Osteoblast (primary cell): ENCODE data around the gene TMEM45A. TPM values are rescaled to one million over a fixed set of nuclear protein-coding genes. Genes with fewer than 3 reads are reported as not detected.

ENCODE experiments used
- DNase-seq: peaks from one replicate; pipeline ENCODE4 v3.0.0; 2011; ENCODE audit warnings: low spot score, mixed read lengths; ENCODE audit not compliant: insufficient read length; ENCODE audit errors: missing footprints
- H2AFZ ChIP-seq: 2 replicates; pipeline ENCODE4 v1.6.0; 2011; ENCODE audit warnings: mild to moderate bottlenecking, low read length
- H3K27ac ChIP-seq: 2 replicates; pipeline ENCODE4 v1.5.1; 2011; ENCODE audit warnings: mild to moderate bottlenecking, low read depth, low read length, moderate library complexity
- H3K27me3 ChIP-seq: 2 replicates; pipeline ENCODE4 v1.6.0; 2012; ENCODE audit warnings: mild to moderate bottlenecking, control low read depth, inconsistent platforms, low read length, moderate library complexity; ENCODE audit not compliant: insufficient read depth
- H3K36me3 ChIP-seq: 2 replicates; pipeline ENCODE4 v1.5.1; 2011; ENCODE audit warnings: mild to moderate bottlenecking, low read length, control low read depth, moderate library complexity; ENCODE audit not compliant: insufficient read depth
- H3K4me1 ChIP-seq: 2 replicates; pipeline ENCODE4 v1.5.1; 2011; ENCODE audit warnings: mild to moderate bottlenecking, low read length, control low read depth, moderate library complexity; ENCODE audit not compliant: insufficient read depth
- H3K4me2 ChIP-seq: 2 replicates; pipeline ENCODE4 v1.6.0; 2011; ENCODE audit warnings: mild to moderate bottlenecking, low read length; ENCODE audit not compliant: insufficient read depth
- H3K4me3 ChIP-seq: fragments of 200-600 bp; sonication (generic); 3 replicates; pipeline ENCODE4 v1.5.1; 2012; ENCODE audit warnings: mild to moderate bottlenecking, low read length, inconsistent platforms; ENCODE audit not compliant: insufficient read depth
- H3K79me2 ChIP-seq: 2 replicates; pipeline ENCODE4 v1.6.0; 2012; ENCODE audit warnings: mild to moderate bottlenecking, low read length, control low read depth, inconsistent platforms; ENCODE audit not compliant: insufficient read depth
- H3K9me3 ChIP-seq: 2 replicates; pipeline ENCODE4 v1.5.1; 2011; ENCODE audit warnings: low read depth, low read length, control low read depth
- H4K20me1 ChIP-seq: 2 replicates; pipeline ENCODE4 v1.6.0; 2012; ENCODE audit warnings: mild to moderate bottlenecking, low read length, control low read depth; ENCODE audit not compliant: insufficient read depth
- total RNA-seq: library from RNA; depleted of rRNA; stranded (reverse); fragments of >200 nt; gene quantifications from 2 replicates; pipeline ENCODE4 v1.2.3, GENCODE V29; 2012
- TF ChIP-seq, protein P1 (sequence below): IDR thresholded peaks from 2 replicates; pipeline ENCODE4 v1.5.1; 2011; ENCODE audit warnings: mild to moderate bottlenecking, low read depth, low read length, moderate library complexity; ENCODE audit errors: extremely low read depth

TMEM45A gene
- total RNA-seq, 1 donor = 35.5 TPM

DNA sequence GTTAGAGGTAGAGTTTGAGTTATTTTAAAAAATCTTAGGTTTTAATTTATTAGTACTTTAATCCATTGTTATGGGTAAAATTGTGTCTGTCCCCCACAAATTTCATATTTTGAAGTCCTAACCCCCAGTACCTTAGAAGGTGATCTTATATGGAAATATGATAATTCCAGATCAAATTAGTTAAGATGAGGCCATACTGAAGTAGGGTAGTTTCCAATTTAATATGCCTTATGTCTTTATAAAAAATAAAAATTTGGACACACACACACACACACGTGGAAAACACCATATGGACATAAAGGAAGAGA is 98.4 kb downstream of the TMEM45A start:
- Histone ChIP-seq H3K79me2 (no peaks in the 10 kb centered on the region), H4K20me1 (no peaks in the 10 kb centered on the region), H3K4me2 (no peak overlapping the region), H3K27me3 (no peaks in the 10 kb centered on the region), H3K4me3 (no peak overlapping the region), H2AFZ (no peak overlapping the region), H3K9me3 (no peaks in the 10 kb centered on the region), H3K27ac (no peak overlapping the region), H3K36me3 (no peaks in the 10 kb centered on the region), H3K4me1 (peaks cover 4% of the 10 kb centered on the region)
- DNase-seq = no peak
- TF ChIP-seq, protein P1, sequence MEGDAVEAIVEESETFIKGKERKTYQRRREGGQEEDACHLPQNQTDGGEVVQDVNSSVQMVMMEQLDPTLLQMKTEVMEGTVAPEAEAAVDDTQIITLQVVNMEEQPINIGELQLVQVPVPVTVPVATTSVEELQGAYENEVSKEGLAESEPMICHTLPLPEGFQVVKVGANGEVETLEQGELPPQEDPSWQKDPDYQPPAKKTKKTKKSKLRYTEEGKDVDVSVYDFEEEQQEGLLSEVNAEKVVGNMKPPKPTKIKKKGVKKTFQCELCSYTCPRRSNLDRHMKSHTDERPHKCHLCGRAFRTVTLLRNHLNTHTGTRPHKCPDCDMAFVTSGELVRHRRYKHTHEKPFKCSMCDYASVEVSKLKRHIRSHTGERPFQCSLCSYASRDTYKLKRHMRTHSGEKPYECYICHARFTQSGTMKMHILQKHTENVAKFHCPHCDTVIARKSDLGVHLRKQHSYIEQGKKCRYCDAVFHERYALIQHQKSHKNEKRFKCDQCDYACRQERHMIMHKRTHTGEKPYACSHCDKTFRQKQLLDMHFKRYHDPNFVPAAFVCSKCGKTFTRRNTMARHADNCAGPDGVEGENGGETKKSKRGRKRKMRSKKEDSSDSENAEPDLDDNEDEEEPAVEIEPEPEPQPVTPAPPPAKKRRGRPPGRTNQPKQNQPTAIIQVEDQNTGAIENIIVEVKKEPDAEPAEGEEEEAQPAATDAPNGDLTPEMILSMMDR = no peak

DNA sequence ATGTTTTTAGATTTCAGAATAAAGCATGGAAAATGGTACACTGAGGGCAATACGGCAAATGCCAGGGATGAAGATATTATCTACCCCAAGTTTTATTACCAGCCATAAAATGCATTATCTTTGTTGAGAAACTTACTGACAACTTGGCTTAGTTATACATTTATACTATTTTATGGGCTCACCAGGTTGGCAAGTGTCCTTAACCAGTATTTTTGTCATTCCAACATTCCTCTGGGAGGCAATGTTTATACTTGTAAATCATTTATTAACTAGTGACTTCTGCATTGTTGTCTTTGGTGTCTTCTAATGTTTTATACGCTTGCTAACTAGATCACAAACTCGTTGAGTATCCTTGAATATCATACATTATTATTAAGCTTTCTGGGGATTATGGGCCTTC is 99.0 kb downstream of the TMEM45A start:
- no peaks in the 10 kb centered on the region for H3K9me3 ChIP-seq
- DNase-seq = no peak
- no peak overlapping the region for H3K4me3 ChIP-seq
- TF ChIP-seq, protein P1 = no peak
- no peaks in the 10 kb centered on the region for H3K27me3 ChIP-seq
- H2AFZ ChIP-seq = no peak overlapping the region
- H3K4me2 ChIP-seq = no peak overlapping the region
- H3K4me1 ChIP-seq = peaks cover 4% of the 10 kb centered on the region
- no peaks in the 10 kb centered on the region for H3K79me2 ChIP-seq
- H4K20me1 ChIP-seq = no peaks in the 10 kb centered on the region
- H3K27ac ChIP-seq = no peak overlapping the region
- no peaks in the 10 kb centered on the region for H3K36me3 ChIP-seq

DNA sequence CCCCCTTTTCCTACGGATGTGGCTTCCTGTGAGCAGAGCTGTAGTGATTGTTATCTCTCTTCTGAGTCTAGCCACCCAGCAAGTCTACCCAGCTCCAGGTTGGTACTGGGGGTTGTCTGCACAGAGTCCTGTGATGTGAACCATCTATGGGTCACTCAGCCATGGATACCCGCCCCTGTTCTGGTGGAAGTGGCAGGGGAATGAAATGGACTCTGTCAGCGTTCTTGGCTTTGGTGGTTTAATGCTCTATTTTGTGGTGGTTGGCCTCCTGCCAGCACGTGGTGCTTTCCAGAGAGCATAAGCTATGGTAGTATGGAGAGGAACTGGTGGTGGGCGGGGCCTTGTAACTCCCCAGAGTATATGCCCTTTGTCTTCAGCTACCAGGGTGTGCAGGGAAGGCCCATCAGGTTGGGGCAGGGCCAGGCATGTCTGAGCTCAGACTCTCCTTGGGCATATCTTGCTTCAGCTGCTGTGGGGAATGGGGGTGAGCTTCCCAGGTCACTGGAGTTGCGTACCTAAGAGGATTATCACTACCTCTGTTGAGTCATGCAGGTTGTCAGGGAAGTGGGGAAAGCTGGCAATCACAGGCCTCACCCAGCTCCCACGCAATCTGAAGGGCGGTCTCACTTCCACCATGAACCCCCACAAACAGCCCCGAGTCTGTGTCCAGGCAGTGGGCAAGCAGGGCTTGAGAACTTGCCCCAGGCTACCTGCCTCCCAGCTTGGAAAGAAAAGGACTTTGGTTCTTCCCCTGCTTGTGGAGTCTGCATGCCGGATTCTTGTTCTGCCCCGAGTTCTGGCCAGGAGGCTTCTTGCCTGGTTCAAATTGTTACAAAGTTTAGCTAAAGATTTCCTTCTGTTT is 108.0 kb downstream of the TMEM45A start:
- no peak overlapping the region for H3K4me3 ChIP-seq
- TF ChIP-seq, protein P1 = no peak
- H2AFZ ChIP-seq = no peak overlapping the region
- no peaks in the 10 kb centered on the region for H4K20me1 ChIP-seq
- H3K79me2 ChIP-seq = no peaks in the 10 kb centered on the region
- H3K9me3 ChIP-seq = no peaks in the 10 kb centered on the region
- no peak overlapping the region for H3K27ac ChIP-seq
- H3K4me2 ChIP-seq = no peak overlapping the region
- peaks cover 11% of the 10 kb centered on the region for H3K4me1 ChIP-seq
- no peak for DNase-seq
- H3K36me3 ChIP-seq = no peaks in the 10 kb centered on the region
- no peaks in the 10 kb centered on the region for H3K27me3 ChIP-seq

DNA sequence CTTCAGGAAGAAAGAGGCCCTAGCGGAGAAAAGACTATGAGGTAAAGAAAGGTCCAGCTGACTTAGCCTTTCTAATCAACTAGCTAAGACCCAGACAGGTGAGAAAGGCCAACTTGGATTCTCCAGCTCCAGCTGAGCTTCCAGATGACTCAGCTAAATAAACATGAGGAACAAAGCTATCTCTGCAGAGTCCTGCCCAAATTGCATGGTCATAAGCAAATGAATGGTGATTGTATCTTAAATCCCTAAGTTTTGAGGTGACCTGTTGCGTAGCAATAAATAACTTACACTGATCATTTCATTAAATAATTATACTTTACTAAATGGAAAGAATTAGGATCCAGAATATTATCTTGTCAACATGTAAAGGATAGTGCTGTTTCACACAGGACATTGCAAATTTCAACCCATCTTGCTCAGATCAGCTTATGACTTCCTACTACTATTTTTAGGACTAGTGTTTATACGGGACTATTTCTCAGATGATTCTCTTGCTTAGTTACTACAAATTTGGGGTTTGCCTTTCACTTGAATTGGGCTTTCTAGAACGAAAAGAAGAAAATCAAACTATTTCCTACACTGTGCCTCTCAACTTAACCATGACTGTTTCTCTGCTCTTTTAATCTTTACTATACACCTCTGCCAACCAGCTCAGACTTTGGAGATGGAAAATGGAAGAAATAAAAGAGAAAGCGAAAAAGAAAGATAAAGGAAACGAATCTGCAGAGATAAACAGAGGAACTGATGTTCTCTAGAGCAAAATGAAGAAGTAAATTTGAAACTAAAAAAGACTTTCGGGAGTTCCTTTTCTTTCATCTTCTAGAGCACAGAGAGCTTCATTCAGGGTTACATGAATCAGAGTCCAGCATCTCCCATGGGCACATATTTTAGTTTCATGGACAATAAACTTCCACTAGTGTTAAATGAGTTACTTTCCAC is 110.4 kb downstream of the TMEM45A start:
- Histone ChIP-seq H3K27ac (peak overlapping the region; percentile 20), H3K4me3 (peak overlapping the region; percentile 29), H3K4me1 (peaks cover 11% of the 10 kb centered on the region), H3K79me2 (no peaks in the 10 kb centered on the region), H3K4me2 (peak overlapping the region; percentile 69), H4K20me1 (no peaks in the 10 kb centered on the region), H2AFZ (peak overlapping the region; percentile 53), H3K36me3 (no peaks in the 10 kb centered on the region), H3K9me3 (no peaks in the 10 kb centered on the region), H3K27me3 (peaks cover 1% of the 10 kb centered on the region)
- TF ChIP-seq, protein P1 = no peak
- DNase-seq = peak; percentile 42
